SK-N-SH treated with all-trans-retinoic acid at 6 μM for 48 hours (cell line): Measurements from ENCODE around the gene CAST.

ENCODE experiments used
- ATAC-seq: fragments of 200-7000 bp; cut with Tn5 transposase; 3 replicates; pipeline ENCODE4 v1.9.1; 2020; ENCODE audit warnings: mild to moderate bottlenecking, moderate library complexity
- ARNTL ChIP-seq: fragments of 450-650 bp; formaldehyde crosslinking; IDR thresholded peaks from 2 replicates; pipeline ENCODE4 v1.5.0; 2020; ENCODE audit warnings: low read depth, mild to moderate bottlenecking, moderate library complexity, borderline replicate concordance
- BACH2 ChIP-seq: fragments of 250-450 bp; sonication (Bioruptor Pico); IDR thresholded peaks from 2 replicates; pipeline ENCODE4 v1.9.0; 2021; ENCODE audit warnings: mild to moderate bottlenecking, borderline replicate concordance
- CSDC2 ChIP-seq: fragments of 250-450 bp; sonication (Bioruptor Pico); IDR thresholded peaks from 2 replicates; pipeline ENCODE4 v1.5.0; 2020; ENCODE audit warnings: mild to moderate bottlenecking, moderate library complexity
- ESRRG ChIP-seq: fragments of 250-450 bp; sonication (Bioruptor Pico); IDR thresholded peaks from 2 replicates; pipeline ENCODE4 v1.6.1; 2021; ENCODE audit warnings: mild to moderate bottlenecking
- GLIS3 ChIP-seq: fragments of 250-450 bp; sonication (Bioruptor Pico); IDR thresholded peaks from 2 replicates; pipeline ENCODE4 v1.5.0; 2020; ENCODE audit warnings: mild to moderate bottlenecking, moderate library complexity
- ISL1 ChIP-seq: fragments of 250-450 bp; sonication (Bioruptor Pico); IDR thresholded peaks from 2 replicates; pipeline ENCODE4 v2.1.2; 2022; ENCODE audit warnings: mild to moderate bottlenecking, moderate library complexity
- OSR1 ChIP-seq: fragments of 250-450 bp; sonication (Bioruptor Pico); IDR thresholded peaks from 2 replicates; pipeline ENCODE4 v1.8.0; 2022; ENCODE audit warnings: moderate library complexity, mild to moderate bottlenecking, inconsistent platforms
- PPARA ChIP-seq: fragments of 250-450 bp; sonication (Bioruptor Pico); IDR thresholded peaks from 2 replicates; pipeline ENCODE4 v1.5.0; 2020; ENCODE audit warnings: mild to moderate bottlenecking, borderline replicate concordance
- RARB ChIP-seq: fragments of 250-450 bp; sonication (Bioruptor Pico); IDR thresholded peaks from 2 replicates; pipeline ENCODE4 v1.8.0; 2021; ENCODE audit warnings: mild to moderate bottlenecking, moderate library complexity
- SNAI2 ChIP-seq: fragments of 250-450 bp; sonication (Bioruptor Pico); IDR thresholded peaks from 2 replicates; pipeline ENCODE4 v1.5.0; 2020; ENCODE audit warnings: mild to moderate bottlenecking, moderate library complexity
- TCF4 ChIP-seq: fragments of 250-450 bp; sonication (Bioruptor Pico); IDR thresholded peaks from 2 replicates; pipeline ENCODE4 v1.8.0; 2021; ENCODE audit warnings: mild to moderate bottlenecking, moderate library complexity, borderline replicate concordance
- TOX ChIP-seq: fragments of 250-450 bp; sonication (Bioruptor Pico); IDR thresholded peaks from 2 replicates; pipeline ENCODE4 v1.8.0; 2021; ENCODE audit warnings: mild to moderate bottlenecking, moderate library complexity, borderline replicate concordance
- ZC3H10 ChIP-seq: fragments of 250-450 bp; sonication (Bioruptor Pico); IDR thresholded peaks from 2 replicates; pipeline ENCODE4 v1.5.1; 2021; ENCODE audit warnings: mild to moderate bottlenecking, moderate library complexity
- ZNF565 ChIP-seq: fragments of 450-650 bp; formaldehyde crosslinking; conservative IDR thresholded peaks from 2 replicates; pipeline ENCODE4 v1.5.0; 2020; ENCODE audit warnings: low read depth, mild to moderate bottlenecking, moderate library complexity
- ZNF70 ChIP-seq: fragments of 450-650 bp; formaldehyde crosslinking; IDR thresholded peaks from 2 replicates; pipeline ENCODE4 v1.5.0; 2020; ENCODE audit warnings: mild to moderate bottlenecking, moderate library complexity
- ZNF8 ChIP-seq: fragments of 450-650 bp; formaldehyde crosslinking; IDR thresholded peaks from 2 replicates; pipeline ENCODE4 v1.5.0; 2020; ENCODE audit warnings: mild to moderate bottlenecking, moderate library complexity
- TF ChIP-seq, protein P1 (sequence below): fragments of 250-450 bp; sonication (Bioruptor Pico); IDR thresholded peaks from 2 replicates; pipeline ENCODE4 v1.8.0; 2021; ENCODE audit warnings: low read depth, mild to moderate bottlenecking, moderate library complexity, borderline replicate concordance
- TF ChIP-seq, protein P2 (sequence below): fragments of 250-450 bp; sonication (Bioruptor Pico); IDR thresholded peaks from 2 replicates; pipeline ENCODE4 v1.5.0; 2020; ENCODE audit warnings: mild to moderate bottlenecking, moderate library complexity
- TF ChIP-seq, protein P3 (sequence below): fragments of 250-450 bp; sonication (Bioruptor Pico); IDR thresholded peaks from 2 replicates; pipeline ENCODE4 v1.5.1; 2020; ENCODE audit warnings: low read depth, mild to moderate bottlenecking, moderate library complexity
- TF ChIP-seq, protein P4 (sequence below): fragments of 250-450 bp; sonication (Bioruptor Pico); IDR thresholded peaks from 2 replicates; pipeline ENCODE4 v1.8.0; 2020; ENCODE audit warnings: mild to moderate bottlenecking, moderate library complexity, borderline replicate concordance

CAST gene

DNA sequence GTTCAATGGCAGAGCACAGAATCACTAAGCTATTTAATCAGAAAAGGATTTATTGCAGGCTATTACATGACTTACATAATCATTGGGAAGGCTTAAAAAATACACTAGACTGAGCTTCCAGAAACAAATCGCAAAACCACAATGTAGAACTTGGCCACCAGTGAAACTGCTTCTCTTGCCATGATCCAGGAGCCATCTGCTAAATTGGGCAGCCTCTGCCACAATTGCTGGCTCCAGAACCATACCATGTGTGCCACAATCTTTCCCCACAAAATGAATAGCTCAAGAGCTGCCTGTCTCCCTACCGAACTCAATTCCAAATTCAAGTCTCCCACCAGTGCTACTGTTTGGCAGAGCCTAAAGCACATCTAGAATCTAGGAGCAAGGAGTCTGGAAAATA, 155.3 kb downstream of the CAST start:
- no peak for TF ChIP-seq PPARA (CRISPR knock-in tag)
- TF ChIP-seq, protein P1, sequence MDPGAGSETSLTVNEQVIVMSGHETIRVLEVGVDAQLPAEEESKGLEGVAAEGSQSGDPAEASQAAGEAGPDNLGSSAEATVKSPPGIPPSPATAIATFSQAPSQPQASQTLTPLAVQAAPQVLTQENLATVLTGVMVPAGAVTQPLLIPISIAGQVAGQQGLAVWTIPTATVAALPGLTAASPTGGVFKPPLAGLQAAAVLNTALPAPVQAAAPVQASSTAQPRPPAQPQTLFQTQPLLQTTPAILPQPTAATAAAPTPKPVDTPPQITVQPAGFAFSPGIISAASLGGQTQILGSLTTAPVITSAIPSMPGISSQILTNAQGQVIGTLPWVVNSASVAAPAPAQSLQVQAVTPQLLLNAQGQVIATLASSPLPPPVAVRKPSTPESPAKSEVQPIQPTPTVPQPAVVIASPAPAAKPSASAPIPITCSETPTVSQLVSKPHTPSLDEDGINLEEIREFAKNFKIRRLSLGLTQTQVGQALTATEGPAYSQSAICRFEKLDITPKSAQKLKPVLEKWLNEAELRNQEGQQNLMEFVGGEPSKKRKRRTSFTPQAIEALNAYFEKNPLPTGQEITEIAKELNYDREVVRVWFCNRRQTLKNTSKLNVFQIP (CRISPR knock-in tag): no peak
- no peak for TF ChIP-seq GLIS3 (CRISPR knock-in tag)
- TF ChIP-seq ZNF565: no peak
- TF ChIP-seq TCF4 (CRISPR knock-in tag): no peak
- no peak for TF ChIP-seq ZNF8 (CRISPR knock-in tag)
- TF ChIP-seq, protein P2, sequence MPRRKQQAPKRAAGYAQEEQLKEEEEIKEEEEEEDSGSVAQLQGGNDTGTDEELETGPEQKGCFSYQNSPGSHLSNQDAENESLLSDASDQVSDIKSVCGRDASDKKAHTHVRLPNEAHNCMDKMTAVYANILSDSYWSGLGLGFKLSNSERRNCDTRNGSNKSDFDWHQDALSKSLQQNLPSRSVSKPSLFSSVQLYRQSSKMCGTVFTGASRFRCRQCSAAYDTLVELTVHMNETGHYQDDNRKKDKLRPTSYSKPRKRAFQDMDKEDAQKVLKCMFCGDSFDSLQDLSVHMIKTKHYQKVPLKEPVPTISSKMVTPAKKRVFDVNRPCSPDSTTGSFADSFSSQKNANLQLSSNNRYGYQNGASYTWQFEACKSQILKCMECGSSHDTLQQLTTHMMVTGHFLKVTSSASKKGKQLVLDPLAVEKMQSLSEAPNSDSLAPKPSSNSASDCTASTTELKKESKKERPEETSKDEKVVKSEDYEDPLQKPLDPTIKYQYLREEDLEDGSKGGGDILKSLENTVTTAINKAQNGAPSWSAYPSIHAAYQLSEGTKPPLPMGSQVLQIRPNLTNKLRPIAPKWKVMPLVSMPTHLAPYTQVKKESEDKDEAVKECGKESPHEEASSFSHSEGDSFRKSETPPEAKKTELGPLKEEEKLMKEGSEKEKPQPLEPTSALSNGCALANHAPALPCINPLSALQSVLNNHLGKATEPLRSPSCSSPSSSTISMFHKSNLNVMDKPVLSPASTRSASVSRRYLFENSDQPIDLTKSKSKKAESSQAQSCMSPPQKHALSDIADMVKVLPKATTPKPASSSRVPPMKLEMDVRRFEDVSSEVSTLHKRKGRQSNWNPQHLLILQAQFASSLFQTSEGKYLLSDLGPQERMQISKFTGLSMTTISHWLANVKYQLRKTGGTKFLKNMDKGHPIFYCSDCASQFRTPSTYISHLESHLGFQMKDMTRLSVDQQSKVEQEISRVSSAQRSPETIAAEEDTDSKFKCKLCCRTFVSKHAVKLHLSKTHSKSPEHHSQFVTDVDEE: no peak
- TF ChIP-seq TOX: no peak
- ATAC-seq: no peak

DNA sequence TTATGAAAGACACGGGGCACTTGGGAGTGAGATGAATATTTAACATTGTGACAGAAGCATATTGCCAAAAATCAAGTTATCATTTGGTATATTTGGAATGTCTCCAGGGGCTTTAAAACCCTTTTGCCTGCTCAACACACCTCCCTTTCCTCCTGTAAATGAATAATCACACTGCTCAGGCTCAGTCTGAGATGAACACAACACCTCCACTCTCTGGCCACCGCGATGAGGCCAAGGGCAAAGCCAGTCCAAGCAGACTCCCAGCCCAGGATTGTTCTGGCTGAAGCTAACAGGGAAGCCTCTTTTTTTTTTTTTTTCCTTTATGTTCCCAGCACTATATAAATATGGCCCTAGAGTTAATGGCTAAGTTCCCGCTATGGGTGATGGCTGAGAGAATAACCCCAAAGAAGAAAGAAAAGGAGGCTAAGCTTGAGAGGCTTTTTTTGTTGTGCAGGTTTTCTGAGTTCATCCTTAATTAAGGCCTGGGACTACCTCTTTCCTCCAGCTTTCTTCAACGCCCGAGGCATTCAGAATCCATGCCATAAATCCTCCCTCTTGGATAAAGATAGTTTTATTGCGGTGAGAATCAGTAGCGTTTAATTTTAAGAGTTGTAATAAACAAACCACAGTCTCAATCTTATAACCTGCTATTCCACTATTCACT, 156.1 kb downstream of the CAST start:
- TF ChIP-seq CSDC2 (CRISPR knock-in tag) (no peak), ZNF8 (CRISPR knock-in tag) (no peak), TOX (no peak), BACH2 (CRISPR knock-in tag) (no peak), ESRRG (CRISPR knock-in tag) (no peak), GLIS3 (CRISPR knock-in tag) (no peak), SNAI2 (CRISPR knock-in tag) (no peak), ZC3H10 (CRISPR knock-in tag) (no peak), ZNF70 (CRISPR knock-in tag) (no peak), OSR1 (CRISPR knock-in tag) (no peak), RARB (no peak), ZNF565 (no peak), ARNTL (CRISPR knock-in tag) (no peak)
- TF ChIP-seq, protein P3, sequence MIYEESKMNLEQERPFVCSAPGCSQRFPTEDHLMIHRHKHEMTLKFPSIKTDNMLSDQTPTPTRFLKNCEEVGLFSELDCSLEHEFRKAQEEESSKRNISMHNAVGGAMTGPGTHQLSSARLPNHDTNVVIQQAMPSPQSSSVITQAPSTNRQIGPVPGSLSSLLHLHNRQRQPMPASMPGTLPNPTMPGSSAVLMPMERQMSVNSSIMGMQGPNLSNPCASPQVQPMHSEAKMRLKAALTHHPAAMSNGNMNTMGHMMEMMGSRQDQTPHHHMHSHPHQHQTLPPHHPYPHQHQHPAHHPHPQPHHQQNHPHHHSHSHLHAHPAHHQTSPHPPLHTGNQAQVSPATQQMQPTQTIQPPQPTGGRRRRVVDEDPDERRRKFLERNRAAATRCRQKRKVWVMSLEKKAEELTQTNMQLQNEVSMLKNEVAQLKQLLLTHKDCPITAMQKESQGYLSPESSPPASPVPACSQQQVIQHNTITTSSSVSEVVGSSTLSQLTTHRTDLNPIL: no peak
- TF ChIP-seq, protein P4, sequence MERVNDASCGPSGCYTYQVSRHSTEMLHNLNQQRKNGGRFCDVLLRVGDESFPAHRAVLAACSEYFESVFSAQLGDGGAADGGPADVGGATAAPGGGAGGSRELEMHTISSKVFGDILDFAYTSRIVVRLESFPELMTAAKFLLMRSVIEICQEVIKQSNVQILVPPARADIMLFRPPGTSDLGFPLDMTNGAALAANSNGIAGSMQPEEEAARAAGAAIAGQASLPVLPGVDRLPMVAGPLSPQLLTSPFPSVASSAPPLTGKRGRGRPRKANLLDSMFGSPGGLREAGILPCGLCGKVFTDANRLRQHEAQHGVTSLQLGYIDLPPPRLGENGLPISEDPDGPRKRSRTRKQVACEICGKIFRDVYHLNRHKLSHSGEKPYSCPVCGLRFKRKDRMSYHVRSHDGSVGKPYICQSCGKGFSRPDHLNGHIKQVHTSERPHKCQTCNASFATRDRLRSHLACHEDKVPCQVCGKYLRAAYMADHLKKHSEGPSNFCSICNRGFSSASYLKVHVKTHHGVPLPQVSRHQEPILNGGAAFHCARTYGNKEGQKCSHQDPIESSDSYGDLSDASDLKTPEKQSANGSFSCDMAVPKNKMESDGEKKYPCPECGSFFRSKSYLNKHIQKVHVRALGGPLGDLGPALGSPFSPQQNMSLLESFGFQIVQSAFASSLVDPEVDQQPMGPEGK (CRISPR knock-in tag): no peak
- TF ChIP-seq, protein P1 (CRISPR knock-in tag): no peak
- ATAC-seq: no peak

DNA sequence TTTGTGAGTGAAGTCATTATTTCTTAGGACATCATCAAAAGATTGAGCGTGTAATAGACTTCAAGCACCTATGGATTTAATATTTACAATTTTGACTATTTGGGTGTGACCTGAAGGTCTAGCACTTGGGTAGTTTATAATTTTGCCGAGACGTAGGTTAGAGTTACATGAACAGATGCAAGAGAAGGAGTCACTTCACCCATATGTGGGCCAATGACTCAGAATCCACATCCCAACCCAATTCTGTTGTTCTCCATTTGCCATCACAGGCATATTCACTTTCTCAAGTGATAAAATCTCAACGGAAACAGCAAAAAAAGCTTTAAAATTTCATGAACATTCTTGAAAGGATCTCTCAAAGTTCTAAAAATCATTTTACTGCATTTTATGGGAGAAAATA, 157.6 kb downstream of the CAST start:
- ATAC-seq: no peak
- TF ChIP-seq ISL1 (CRISPR knock-in tag) (no peak), ZNF8 (CRISPR knock-in tag) (no peak)
